T-helper 22 cell (primary cell): ENCODE measurements around the gene GREM2.

Experiments used
- DNase-seq: peaks from one replicate; pipeline ENCODE4 v3.0.0-alpha.2; 2020; ENCODE audit warnings: low read depth

GREM2 gene

GRCh38 chr1:240499012-240499411 is 112.9 kb downstream of the GREM2 start:
- no peak for DNase-seq

GRCh38 chr1:240498335-240498734 is 113.6 kb downstream of the GREM2 start:
- DNase-seq = no peak

- no peak for DNase-seq
Observed at GRCh38 chr1:240497908-240498307, 114.0 kb downstream of the GREM2 start.

- no peak for DNase-seq
Observed at GRCh38 chr1:240496941-240497340, 115.0 kb downstream of the GREM2 start.

- DNase-seq = no peak
Observed at GRCh38 chr1:240496356-240496755, 115.6 kb downstream of the GREM2 start.

- DNase-seq = no peak
Observed at GRCh38 chr1:240495601-240496000, 116.4 kb downstream of the GREM2 start.

- DNase-seq = no peak
Observed at GRCh38 chr1:240492832-240493440, 119.0 kb downstream of the GREM2 start.

- DNase-seq = no peak
Observed at GRCh38 chr1:240491796-240492195, 120.2 kb downstream of the GREM2 start.

GRCh38 chr1:240491156-240491555 is 120.8 kb downstream of the GREM2 start:
- DNase-seq = no peak

- DNase-seq = no peak
Observed at GRCh38 chr1:240487493-240487892, 124.5 kb downstream of the GREM2 start.

- DNase-seq = no peak
Observed at GRCh38 chr1:240486611-240487010, 125.3 kb downstream of the GREM2 start.

GRCh38 chr1:240484804-240485443 is 127.0 kb downstream of the GREM2 start:
- DNase-seq = no peak

- no peak for DNase-seq
Observed at GRCh38 chr1:240478536-240478935, 133.4 kb downstream of the GREM2 start.

GRCh38 chr1:240475832-240476231 is 136.1 kb downstream of the GREM2 start:
- no peak for DNase-seq

- DNase-seq = no peak
Observed at GRCh38 chr1:240474133-240474614, 137.8 kb downstream of the GREM2 start.

- DNase-seq = no peak
Observed at GRCh38 chr1:240468656-240469055, 143.3 kb downstream of the GREM2 start.

- no peak for DNase-seq
Observed at GRCh38 chr1:240467895-240468294, 144.1 kb downstream of the GREM2 start.

- DNase-seq = no peak
Observed at GRCh38 chr1:240466509-240466908, 145.4 kb downstream of the GREM2 start.

GRCh38 chr1:240465531-240465940 is 146.4 kb downstream of the GREM2 start:
- DNase-seq = no peak

- DNase-seq = no peak
Observed at GRCh38 chr1:240464099-240464498, 147.9 kb downstream of the GREM2 start.

GRCh38 chr1:240462766-240463395 is 149.1 kb downstream of the GREM2 start:
- DNase-seq = no peak

- DNase-seq = no peak
Observed at GRCh38 chr1:240462277-240462676, 149.7 kb downstream of the GREM2 start.

GRCh38 chr1:240457203-240457602 is 154.8 kb downstream of the GREM2 start:
- DNase-seq = no peak
